ENCODE data around the gene MAPK11. TPM values are rescaled to one million over a fixed set of nuclear protein-coding genes. Genes with fewer than 3 reads are reported as not detected.

Gene MAPK11
- total RNA-seq, 2 donors from 2014 or later = 0.33 to 0.40 TPM

GRCh38 chr22:50246242-50247175, 23.7 kb downstream of the MAPK11 start:
- peaks cover 14% of the 10 kb centered on the region for H3K36me3 Mint-ChIP-seq (ENCODE audit: low read depth)
- Histone ChIP-seq H3K9me3 (ENCODE audit: control insufficient read depth, low read length) (no peaks in the 10 kb centered on the region), H3K9ac (ENCODE audit: extremely low read depth, low read length, poor library complexity, severe bottlenecking) (no peak overlapping the region), H3K27ac (ENCODE audit: low read depth, low read length) (no peak overlapping the region), H3K4me1 (ENCODE audit: control insufficient read depth, insufficient read depth, low read length) (peaks cover 3% of the 10 kb centered on the region), H3K27me3 (ENCODE audit: control insufficient read depth, insufficient read depth, low read length, poor library complexity, severe bottlenecking) (no peaks in the 10 kb centered on the region), H3K4me3 (ENCODE audit: low read length) (no peak overlapping the region), H3K36me3 (ENCODE audit: control insufficient read depth, insufficient read depth, low read length) (peaks cover 25% of the 10 kb centered on the region)
- no peak overlapping the region for H3K27ac Mint-ChIP-seq
- H3K4me3 Mint-ChIP-seq = peak overlapping the region; percentile 90
- H3K9me3 Mint-ChIP-seq = no peaks in the 10 kb centered on the region
- peak; percentile 53 for TF ChIP-seq CTCF (conservative IDR thresholded peaks at IDR 0.05)
- no peaks in the 10 kb centered on the region for H3K27me3 Mint-ChIP-seq (ENCODE audit: insufficient read depth)
- peaks cover 18% of the 10 kb centered on the region for H3K4me1 Mint-ChIP-seq
- DNase-seq = no peak
- 88 to 90% methylated on average over 13 to 20 of the region's 20 CpGs for WGBS, 2 experiments (ENCODE audit: insufficient coverage in 1 of 2, insufficient read length in 1 of 2)

GRCh38 chr22:50245214-50246072, 24.7 kb downstream of the MAPK11 start:
- Histone ChIP-seq H3K4me1 (ENCODE audit: control insufficient read depth, insufficient read depth, low read length) (peaks cover 3% of the 10 kb centered on the region), H3K9ac (ENCODE audit: extremely low read depth, low read length, poor library complexity, severe bottlenecking) (peak overlapping the region; percentile 88), H3K27me3 (ENCODE audit: control insufficient read depth, insufficient read depth, low read length, poor library complexity, severe bottlenecking) (no peaks in the 10 kb centered on the region), H3K36me3 (ENCODE audit: control insufficient read depth, insufficient read depth, low read length) (peaks cover 25% of the 10 kb centered on the region), H3K4me3 (ENCODE audit: low read length) (peak overlapping the region; percentile 91), H3K27ac (ENCODE audit: low read depth, low read length) (no peak overlapping the region), H3K9me3 (ENCODE audit: control insufficient read depth, low read length) (no peaks in the 10 kb centered on the region)
- H3K27ac Mint-ChIP-seq = peak overlapping the region; percentile 97
- DNase-seq = no peak
- peaks cover 14% of the 10 kb centered on the region for H3K36me3 Mint-ChIP-seq (ENCODE audit: low read depth)
- H3K4me1 Mint-ChIP-seq = peaks cover 20% of the 10 kb centered on the region
- 20 to 24% methylated on average over 22 to 48 of the region's 53 CpGs for WGBS, 2 experiments (ENCODE audit: insufficient coverage in 1 of 2, insufficient read length in 1 of 2)
- H3K9me3 Mint-ChIP-seq = no peaks in the 10 kb centered on the region
- H3K4me3 Mint-ChIP-seq = peak overlapping the region; percentile 90
- no peak for TF ChIP-seq CTCF (conservative IDR thresholded peaks at IDR 0.05)
- no peaks in the 10 kb centered on the region for H3K27me3 Mint-ChIP-seq (ENCODE audit: insufficient read depth)

GRCh38 chr22:50244420-50245213, 25.6 kb downstream of the MAPK11 start, which contains the start of gene TUBGCP6:
Gene TUBGCP6, minus strand, starts transcription at chr22:50245023. Its CDS starts 564 bp downstream, at chr22:50244459.
- DNase-seq = peak; percentile 96
- Mint-ChIP-seq H3K9me3 (no peaks in the 10 kb centered on the region), H3K4me3 (peak within 1 kb of the TSS; percentile 90), H3K4me1 (peaks cover 20% of the 10 kb centered on the region), H3K27me3 (ENCODE audit: insufficient read depth) (no peaks in the 10 kb centered on the region), H3K27ac (peak within 1 kb of the TSS; percentile 97), H3K36me3 (ENCODE audit: low read depth) (peaks cover 17% of the 10 kb centered on the region)
- Histone ChIP-seq H3K9ac (ENCODE audit: extremely low read depth, low read length, poor library complexity, severe bottlenecking) (peak within 1 kb of the TSS; percentile 88), H3K27ac (ENCODE audit: low read depth, low read length) (peak within 1 kb of the TSS; percentile 69), H3K36me3 (ENCODE audit: control insufficient read depth, insufficient read depth, low read length) (peaks cover 25% of the 10 kb centered on the region), H3K4me3 (ENCODE audit: low read length) (peak within 1 kb of the TSS; percentile 91), H3K4me1 (ENCODE audit: control insufficient read depth, insufficient read depth, low read length) (peaks cover 3% of the 10 kb centered on the region), H3K27me3 (ENCODE audit: control insufficient read depth, insufficient read depth, low read length, poor library complexity, severe bottlenecking) (no peaks in the 10 kb centered on the region), H3K9me3 (ENCODE audit: control insufficient read depth, low read length) (no peaks in the 10 kb centered on the region)
- 0 to 1% methylated on average over 61 to 76 of the region's 76 CpGs for WGBS, 2 experiments (ENCODE audit: insufficient coverage in 1 of 2, insufficient read length in 1 of 2)
- TF ChIP-seq CTCF (conservative IDR thresholded peaks at IDR 0.05) = peak; percentile 63
